ENCODE data around the gene BEST4. TPM values are rescaled to one million over a fixed set of nuclear protein-coding genes. Genes with fewer than 3 reads are reported as not detected.

The BEST4 gene
- total and polyA plus RNA-seq, 2 of the 13 experiments (the other 11 are each of a cell fraction or from before 2014, with no cell fraction given), result 0.77 to 1.4 TPM

- no peak for TF ChIP-seq ZNF441 (CRISPR knock-in tag; IDR thresholded peaks at IDR 0.05; ENCODE audit: borderline replicate concordance)
- no peak for TF ChIP-seq ZNF772 (CRISPR knock-in tag; IDR thresholded peaks at IDR 0.05)
- no peak for TF ChIP-seq HMG20B (CRISPR knock-in tag; conservative IDR thresholded peaks at IDR 0.05)
- TF ChIP-seq KDM4B (CRISPR knock-in tag; IDR thresholded peaks at IDR 0.05), result no peak
- TF ChIP-seq GATAD1 (CRISPR knock-in tag; IDR thresholded peaks at IDR 0.05), result no peak
- TF ChIP-seq ZNF142 (CRISPR knock-in tag; IDR thresholded peaks at IDR 0.05), result no peak
- TF ChIP-seq HOXA3 (CRISPR knock-in tag; IDR thresholded peaks at IDR 0.05), result no peak
Observed at GRCh38 chr1:44828841-44829440, 41.0 kb upstream of the BEST4 start (continued).

Measured in HepG2 (cell line).